Activated T-cell treated with anti-CD3 and anti-CD28 coated beads, Interleukin-2, amount 50 U/mL, for 72 hours (primary cell): ENCODE results near the gene DUS1L. TPM values are rescaled to one million over a fixed set of nuclear protein-coding genes. Genes with fewer than 3 reads are reported as not detected.

ENCODE experiments used
- ATAC-seq, 2 donors: fragments of 150-1000 bp; cut with Tn5 transposase; replicated peaks in 1 of 2; 2 replicates each; pipeline ENCODE4 v1.10.0; 2021; ENCODE audit warnings: moderate library complexity in 2 of 2, mild to moderate bottlenecking in 1 of 2
- DNase-seq, 2 donors: peaks; one replicate each; pipeline ENCODE4 v3.0.0; 2021 to 2022; ENCODE audit warnings: mixed read lengths in 1 of 2
- H3K27ac Mint-ChIP-seq: one replicate; pipeline ENCODE4 v1.8.0; 2022; ENCODE audit warnings: mild to moderate bottlenecking, moderate library complexity, mixed read lengths
- H3K27me3 Mint-ChIP-seq: one replicate; pipeline ENCODE4 v1.8.0; 2022; ENCODE audit warnings: low read depth, mixed read lengths
- H3K36me3 Mint-ChIP-seq, 2 donors: one replicate each; pipeline ENCODE4 v1.8.0; 2022; ENCODE audit warnings: mixed read lengths in 2 of 2, mild to moderate bottlenecking in 1 of 2; ENCODE audit not compliant: insufficient read depth in 2 of 2
- H3K4me1 Mint-ChIP-seq: one replicate; pipeline ENCODE4 v1.8.0; 2022; ENCODE audit warnings: low read depth, mixed read lengths
- H3K4me3 Mint-ChIP-seq, 2 donors: one replicate each; pipeline ENCODE4 v1.8.0; 2022; ENCODE audit warnings: mild to moderate bottlenecking in 2 of 2, mixed read lengths in 2 of 2, moderate library complexity in 2 of 2
- H3K9me3 Mint-ChIP-seq, 2 donors: one replicate each; pipeline ENCODE4 v1.8.0; 2022; ENCODE audit warnings: mixed read lengths in 2 of 2
- total RNA-seq, 2 donors: library from RNA; stranded (reverse); gene quantifications; one replicate each; pipeline ENCODE4 v1.2.3, GENCODE V29; 2022

DUS1L gene
- total RNA-seq, 2 donors from 2014 or later = 109 to 121 TPM

GRCh38 chr17:82064433-82065192, 991 bp downstream of the DUS1L start:
- Mint-ChIP-seq H3K4me3 (peak overlapping the region; percentile 71 to 74), H3K27me3 (no peaks in the 10 kb centered on the region), H3K4me1 (peaks cover 21% of the 10 kb centered on the region), H3K27ac (peak overlapping the region; percentile 68), H3K9me3 (no peaks in the 10 kb centered on the region), H3K36me3 (peaks cover 0 to 4% of the 10 kb centered on the region in 2 donors)
- DNase-seq = no peak
- no peak for ATAC-seq

GRCh38 chr17:82063424-82064415, 1.9 kb downstream of the DUS1L start:
- DNase-seq (no peak), ATAC-seq (no peak)
- no peak overlapping the region for H3K27ac Mint-ChIP-seq
- H3K27me3 Mint-ChIP-seq = no peaks in the 10 kb centered on the region
- H3K36me3 Mint-ChIP-seq = peaks cover 0 to 4% of the 10 kb centered on the region in 2 donors
- peak overlapping the region; percentile 71 to 74 for H3K4me3 Mint-ChIP-seq
- peaks cover 21% of the 10 kb centered on the region for H3K4me1 Mint-ChIP-seq
- no peaks in the 10 kb centered on the region for H3K9me3 Mint-ChIP-seq

GRCh38 chr17:82062984-82063368, 2.6 kb downstream of the DUS1L start:
- Mint-ChIP-seq H3K27me3 (no peaks in the 10 kb centered on the region), H3K27ac (no peak overlapping the region), H3K9me3 (no peaks in the 10 kb centered on the region), H3K4me1 (peaks cover 21% of the 10 kb centered on the region), H3K36me3 (peaks cover 0 to 4% of the 10 kb centered on the region in 2 donors), H3K4me3 (no peak overlapping the region)
- ATAC-seq (no peak), DNase-seq (no peak)

- DNase-seq (no peak), ATAC-seq (no peak)
- no peaks in the 10 kb centered on the region for H3K27me3 Mint-ChIP-seq
- H3K4me3 Mint-ChIP-seq = no peak overlapping the region
- H3K36me3 Mint-ChIP-seq = peaks cover 0 to 4% of the 10 kb centered on the region in 2 donors
- H3K4me1 Mint-ChIP-seq = peaks cover 20% of the 10 kb centered on the region
- no peak overlapping the region for H3K27ac Mint-ChIP-seq
- no peaks in the 10 kb centered on the region for H3K9me3 Mint-ChIP-seq
These were observed 3.3 kb downstream of the DUS1L start for GRCh38 chr17:82062076-82062983.

- H3K9me3 Mint-ChIP-seq = no peaks in the 10 kb centered on the region
- ATAC-seq (no peak), DNase-seq (no peak)
- H3K4me1 Mint-ChIP-seq = peaks cover 9% of the 10 kb centered on the region
- peaks cover 0 to 4% of the 10 kb centered on the region in 2 donors for H3K36me3 Mint-ChIP-seq
- H3K4me3 Mint-ChIP-seq = no peak overlapping the region
- no peaks in the 10 kb centered on the region for H3K27me3 Mint-ChIP-seq
- no peak overlapping the region for H3K27ac Mint-ChIP-seq
These were observed 4.3 kb downstream of the DUS1L start for GRCh38 chr17:82061047-82061925.

- no peaks in the 10 kb centered on the region for H3K9me3 Mint-ChIP-seq
- ATAC-seq (no peak), DNase-seq (no peak)
- peaks cover 7% of the 10 kb centered on the region for H3K4me1 Mint-ChIP-seq
- H3K36me3 Mint-ChIP-seq = peaks cover 0 to 4% of the 10 kb centered on the region in 2 donors
- H3K4me3 Mint-ChIP-seq = no peak overlapping the region
- H3K27ac Mint-ChIP-seq = no peak overlapping the region
- no peaks in the 10 kb centered on the region for H3K27me3 Mint-ChIP-seq
These were observed 5.0 kb downstream of the DUS1L start for GRCh38 chr17:82060614-82061013.

GRCh38 chr17:82060001-82060380, 5.6 kb downstream of the DUS1L start:
- Mint-ChIP-seq H3K27me3 (no peaks in the 10 kb centered on the region), H3K9me3 (no peaks in the 10 kb centered on the region), H3K4me1 (peaks cover 7% of the 10 kb centered on the region), H3K36me3 (peaks cover 0 to 4% of the 10 kb centered on the region in 2 donors), H3K4me3 (no peak overlapping the region), H3K27ac (no peak overlapping the region)
- ATAC-seq (no peak), DNase-seq (no peak)

GRCh38 chr17:82059272-82060000, 6.2 kb downstream of the DUS1L start:
- Mint-ChIP-seq H3K36me3 (peaks cover 0 to 4% of the 10 kb centered on the region in 2 donors), H3K27ac (no peak overlapping the region), H3K4me3 (no peak overlapping the region), H3K9me3 (no peaks in the 10 kb centered on the region), H3K4me1 (peaks cover 6% of the 10 kb centered on the region), H3K27me3 (no peaks in the 10 kb centered on the region)
- ATAC-seq (no peak), DNase-seq (no peak)

- ATAC-seq (no peak), DNase-seq (no peak)
- Mint-ChIP-seq H3K27me3 (no peaks in the 10 kb centered on the region), H3K9me3 (no peaks in the 10 kb centered on the region), H3K4me3 (no peak overlapping the region), H3K27ac (no peak overlapping the region), H3K4me1 (no peaks in the 10 kb centered on the region), H3K36me3 (peaks cover 0 to 4% of the 10 kb centered on the region in 2 donors)
These were observed 6.8 kb downstream of the DUS1L start for GRCh38 chr17:82058855-82059249.

GRCh38 chr17:82058230-82058854, 7.3 kb downstream of the DUS1L start:
- Mint-ChIP-seq H3K27me3 (no peaks in the 10 kb centered on the region), H3K36me3 (peaks cover 0 to 4% of the 10 kb centered on the region in 2 donors), H3K4me3 (no peak overlapping the region), H3K4me1 (peaks cover 5% of the 10 kb centered on the region), H3K9me3 (no peaks in the 10 kb centered on the region), H3K27ac (no peak overlapping the region)
- ATAC-seq (no peak), DNase-seq (no peak)
